Endothelial cell of umbilical vein (primary cell): ENCODE data around the gene AGO1. TPM values are rescaled to one million over a fixed set of nuclear protein-coding genes. Genes with fewer than 3 reads are reported as not detected.

ENCODE experiments used
- BruUV-seq: library from RNA; stranded (reverse); fragments of 400-500 nt; replicated peaks from 2 replicates; lab custom pipeline; 2021; lab: Mats Ljungman, UMichigan
- CTCF ChIA-PET: fragments of 300-600, 350-600 bp; sonication (Branson Sonifier 250); formaldehyde crosslinking; loops from one replicate; lab custom pipeline; 2021; ENCODE audit warnings: antibody characterized with exemption, inconsistent platforms; lab: Charles Lee
- POLR2A ChIA-PET: fragments of 300-600, 350-600 bp; sonication (Branson Sonifier 250); formaldehyde crosslinking; loops from one replicate; lab custom pipeline; 2021; ENCODE audit warnings: antibody characterized with exemption, inconsistent platforms; lab: Charles Lee
- DNase-seq: peaks from one replicate; pipeline ENCODE4 v3.0.0-alpha.2; 2011; ENCODE audit warnings: low read depth, low spot score
- FAIRE-seq: peaks from 2 replicates; lab custom pipeline; 2011; peaks lifted over from hg19 to GRCh38; lab: Jason Lieb, UNC
- H2AFZ ChIP-seq: 2 replicates; pipeline ENCODE4 v1.6.0; 2012; ENCODE audit warnings: low read depth, low read length, control low read depth, inconsistent platforms
- H3K27ac ChIP-seq: 2 replicates; pipeline ENCODE4 v1.5.1; 2011; ENCODE audit warnings: low read depth, mild to moderate bottlenecking, control low read depth, low read length, moderate library complexity; ENCODE audit not compliant: insufficient read depth
- H3K27me3 ChIP-seq, 2 experiments: 2 replicates each; pipeline versions ENCODE4 v1.6.0 to v1.6.1; 2011; ENCODE audit warnings: low read length in 2 of 2, mixed read lengths in 1 of 2; ENCODE audit not compliant: control insufficient read depth in 2 of 2, insufficient read depth in 2 of 2
- H3K36me3 ChIP-seq, 2 experiments: 2 replicates in 1 of 2; 3 replicates in 1 of 2; pipeline ENCODE4 v1.5.1; 2011; ENCODE audit warnings: low read length in 2 of 2, mild to moderate bottlenecking in 1 of 2, moderate library complexity in 1 of 2; ENCODE audit not compliant: control insufficient read depth in 2 of 2, insufficient read depth in 2 of 2; ENCODE audit errors: extremely low read depth in 1 of 2
- H3K4me1 ChIP-seq: 3 replicates; pipeline ENCODE4 v1.5.1; 2011; ENCODE audit warnings: mild to moderate bottlenecking, low read length; ENCODE audit not compliant: control insufficient read depth, insufficient read depth; ENCODE audit errors: extremely low read depth
- H3K4me2 ChIP-seq: 2 replicates; pipeline ENCODE4 v1.6.1; 2011; ENCODE audit warnings: low read length, control low read depth, mixed read lengths; ENCODE audit not compliant: insufficient read depth
- H3K4me3 ChIP-seq, 3 experiments: fragments of 200-600 bp in 1 of 3; sonication (generic), shearing (Covaris generic) in 1 of 3; replicated peaks in 1 of 3; 2 replicates each; pipeline ENCODE4 v1.5.1; 2011 to 2016; ENCODE audit warnings: control low read depth in 3 of 3, low read length in 3 of 3, mild to moderate bottlenecking in 2 of 3, inconsistent platforms in 1 of 3, low read depth in 1 of 3, moderate library complexity in 1 of 3; ENCODE audit not compliant: insufficient read depth in 1 of 3
- H3K79me2 ChIP-seq: 2 replicates; pipeline ENCODE4 v1.6.0; 2012; ENCODE audit warnings: low read length, inconsistent platforms; ENCODE audit not compliant: control insufficient read depth, insufficient read depth
- H3K9ac ChIP-seq: replicated peaks from 2 replicates; pipeline ENCODE3; 2011; ENCODE audit warnings: low read length, control low read depth; ENCODE audit not compliant: insufficient read depth; ENCODE audit errors: extremely low read depth
- H3K9me1 ChIP-seq: replicated peaks from 3 replicates; pipeline ENCODE4 v1.6.0; 2011; ENCODE audit warnings: mild to moderate bottlenecking, low read length; ENCODE audit not compliant: control insufficient read depth, insufficient read depth; ENCODE audit errors: extremely low read depth
- H3K9me3 ChIP-seq: replicated peaks from 2 replicates; pipeline ENCODE4 v1.5.1; 2012; ENCODE audit warnings: low read length, inconsistent platforms; ENCODE audit not compliant: control insufficient read depth, insufficient read depth
- H4K20me1 ChIP-seq: replicated peaks from 2 replicates; pipeline ENCODE3; 2011; ENCODE audit warnings: mild to moderate bottlenecking, low read length; ENCODE audit not compliant: control insufficient read depth, insufficient read depth; ENCODE audit errors: extremely low read depth
- JUN ChIP-seq: IDR thresholded peaks from 2 replicates; pipeline ENCODE4 v1.6.1; 2011; ENCODE audit warnings: borderline replicate concordance, low read depth; ENCODE audit not compliant: insufficient read length, insufficient read depth
- MYC ChIP-seq: IDR thresholded peaks from one replicate; pipeline ENCODE4 v1.6.1; 2011; ENCODE audit warnings: mild to moderate bottlenecking, low read depth, low read length
- POLR2A ChIP-seq: IDR thresholded peaks from 2 replicates; pipeline ENCODE4 v1.6.1; 2012; ENCODE audit warnings: low read depth, mild to moderate bottlenecking, control low read depth, low read length
- POLR2AphosphoS5 ChIP-seq: IDR thresholded peaks from 2 replicates; pipeline ENCODE4 v1.6.1; 2012; ENCODE audit warnings: low read depth, mild to moderate bottlenecking, control low read depth, low read length, moderate library complexity; ENCODE audit not compliant: insufficient read depth
- dilution Hi-C: fragments of 300-500 bp; cut with MboI; formaldehyde crosslinking; loops from one replicate; pipeline ENCODE4 v1.15.0; 2019; ENCODE audit warnings: low sequenced_read_pairs; ENCODE audit not compliant: extremely low pct_ligation_motif_present
- intact Hi-C: fragments of 100-400 bp; cut with micrococcal nuclease; formaldehyde crosslinking; loops from one replicate; pipeline ENCODE4 v1.10.0; 2022
- polyA plus RNA-seq, 4 experiments: library from polyadenylated mRNA; depleted of rRNA in 3 of 4; stranded (reverse) in 3 of 4; unstranded in 1 of 4; fragments of >200 nt; gene quantifications; 2 replicates each; pipeline versions ENCODE4 v1.2.1 to v1.2.3, GENCODE V29; 2011 to 2012; ENCODE audit warnings: missing spikeins in 1 of 4
- total RNA-seq: library from RNA; stranded (reverse); gene quantifications from 2 replicates; pipeline ENCODE4 v1.2.3, GENCODE V29; 2021
- TF ChIP-seq, protein P1 (sequence below), 2 donors: IDR thresholded peaks; 1 replicate in 1 of 2; 2 replicates in 1 of 2; pipeline ENCODE4 v1.5.1; 2011; ENCODE audit warnings: low read length in 2 of 2, mild to moderate bottlenecking in 2 of 2, moderate library complexity in 2 of 2, control low read depth in 1 of 2, inconsistent platforms in 1 of 2, low read depth in 1 of 2; ENCODE audit not compliant: insufficient read depth in 1 of 2; ENCODE audit errors: extremely low read depth in 1 of 2

Gene AGO1
- total and polyA plus RNA-seq, 2 donors (not counting 3 experiments of a cell fraction or from before 2014, with no cell fraction given) = 10.8 to 31.0 TPM

DNA sequence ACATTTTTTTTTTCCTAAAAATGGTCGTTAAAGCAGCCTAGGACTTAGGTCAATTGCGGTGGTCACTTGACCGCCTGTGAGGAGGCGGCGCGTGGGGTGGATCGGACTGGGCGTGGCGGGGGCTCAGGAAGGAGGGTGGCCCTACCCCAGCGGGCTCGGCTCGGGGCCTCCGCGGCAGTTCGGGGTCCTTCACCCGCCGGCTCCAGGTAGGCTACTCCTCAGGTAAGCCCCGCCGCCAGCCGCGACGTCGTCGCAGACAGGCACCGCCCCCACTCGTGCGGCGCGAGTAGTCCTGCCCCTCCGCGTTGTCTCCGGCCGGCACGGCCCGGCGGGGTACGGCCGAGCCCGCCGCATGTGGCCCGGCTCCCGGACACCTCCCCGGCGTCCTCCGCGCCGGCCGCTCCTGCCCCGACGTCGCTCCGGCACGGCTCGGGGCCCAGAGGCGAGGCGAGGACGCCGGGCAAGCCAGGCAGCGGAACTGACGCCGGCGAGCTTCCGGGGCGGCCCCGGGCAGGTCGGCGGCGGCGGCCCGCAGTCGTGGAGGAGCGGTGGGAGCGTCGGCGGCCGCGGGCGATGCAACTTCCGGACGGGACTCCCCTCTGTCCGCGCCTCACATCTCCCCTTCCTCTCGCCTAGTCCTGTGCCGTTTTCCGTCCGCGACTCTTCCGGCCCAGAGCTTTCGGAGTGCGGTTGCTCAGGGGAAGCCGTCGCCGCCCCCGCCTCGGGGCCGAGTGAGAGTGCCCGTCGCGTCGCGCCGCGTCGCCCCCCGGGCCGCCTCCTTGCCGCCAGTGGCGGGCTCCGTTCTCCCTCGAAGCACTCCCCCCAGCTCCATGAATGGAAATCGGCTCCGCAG lies 47.8 kb downstream of the AGO1 start, which contains the start of gene AGO3:
Gene AGO3, plus strand, starts transcription at position 513 of the 853 bp plus-strand sequence. Its CDS starts 322 bp downstream, at position 835.
- peak within 1 kb of the TSS; percentile 89 for H3K9ac ChIP-seq
- peak within 1 kb of the TSS; percentile 83 for H3K27ac ChIP-seq
- ChIA-PET CTCF (interaction anchor here (0.5 to 1.4 kb wide), 5 partner anchors 48 to 546 kb away, joined by 3 to 4 read pairs (median 3); partner anchors contain the start of gene AGO1), POLR2A (no interaction called here)
- H2AFZ ChIP-seq = peak within 1 kb of the TSS; percentile 53
- no peaks in the 10 kb centered on the region for H3K27me3 ChIP-seq
- peaks cover 40% of the 10 kb centered on the region for H3K79me2 ChIP-seq
- H4K20me1 ChIP-seq = no peaks in the 10 kb centered on the region
- H3K9me1 ChIP-seq = no peaks in the 10 kb centered on the region
- no peaks in the 10 kb centered on the region for H3K9me3 ChIP-seq
- peak within 1 kb of the TSS; percentile 98 for H3K4me2 ChIP-seq
- intact Hi-C loops (loop anchor here (1.0 to 2.0 kb wide), 3 partner anchors 48 to 157 kb away; partner anchors contain the start of genes ADPRS and AGO1), dilution Hi-C loops (no loop called here)
- peak; percentile 74 for DNase-seq
- TF ChIP-seq, protein P1, sequence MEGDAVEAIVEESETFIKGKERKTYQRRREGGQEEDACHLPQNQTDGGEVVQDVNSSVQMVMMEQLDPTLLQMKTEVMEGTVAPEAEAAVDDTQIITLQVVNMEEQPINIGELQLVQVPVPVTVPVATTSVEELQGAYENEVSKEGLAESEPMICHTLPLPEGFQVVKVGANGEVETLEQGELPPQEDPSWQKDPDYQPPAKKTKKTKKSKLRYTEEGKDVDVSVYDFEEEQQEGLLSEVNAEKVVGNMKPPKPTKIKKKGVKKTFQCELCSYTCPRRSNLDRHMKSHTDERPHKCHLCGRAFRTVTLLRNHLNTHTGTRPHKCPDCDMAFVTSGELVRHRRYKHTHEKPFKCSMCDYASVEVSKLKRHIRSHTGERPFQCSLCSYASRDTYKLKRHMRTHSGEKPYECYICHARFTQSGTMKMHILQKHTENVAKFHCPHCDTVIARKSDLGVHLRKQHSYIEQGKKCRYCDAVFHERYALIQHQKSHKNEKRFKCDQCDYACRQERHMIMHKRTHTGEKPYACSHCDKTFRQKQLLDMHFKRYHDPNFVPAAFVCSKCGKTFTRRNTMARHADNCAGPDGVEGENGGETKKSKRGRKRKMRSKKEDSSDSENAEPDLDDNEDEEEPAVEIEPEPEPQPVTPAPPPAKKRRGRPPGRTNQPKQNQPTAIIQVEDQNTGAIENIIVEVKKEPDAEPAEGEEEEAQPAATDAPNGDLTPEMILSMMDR (IDR thresholded peaks at IDR 0.05; ENCODE audit: extremely low read depth in 1 of 2, insufficient read depth in 1 of 2, low read depth in 1 of 2, low read length in 2 of 2) = no peak
- TF ChIP-seq POLR2AphosphoS5 (peak; percentile 99), POLR2A (peak; percentile 93), JUN (no peak), MYC (peak; percentile 36)
- peak within 1 kb of the TSS; percentile 82 to 95 (median 88) for H3K4me3 ChIP-seq
- peaks cover 16% of the 10 kb centered on the region for H3K4me1 ChIP-seq
- BruUV-seq = TSS peak; percentile 73
- H3K36me3 ChIP-seq = no peaks in the 10 kb centered on the region
- FAIRE-seq = no peak
